Ovary (tissue), 3 donors: ENCODE results near the gene MTMR12.

Source experiments
- POLR2A ChIP-seq: fragments of 450-650 bp; IDR thresholded peaks from one replicate; pipeline ENCODE4 v1.6.1; 2017; ENCODE audit warnings: antibody characterized with exemption, mild to moderate bottlenecking, moderate library complexity
- TF ChIP-seq, protein P1 (sequence below), 3 donors: fragments of 450-650 bp in 2 of 3; fragments of 200-600 bp in 1 of 3; IDR thresholded peaks; one replicate each; pipeline versions ENCODE4 v1.5.1 to v1.8.0; 2016 to 2022; ENCODE audit warnings: antibody characterized with exemption in 3 of 3, mild to moderate bottlenecking in 1 of 3
- donor health status: DM: no; HTN: no; CAD: no.

- TF ChIP-seq, protein P1, sequence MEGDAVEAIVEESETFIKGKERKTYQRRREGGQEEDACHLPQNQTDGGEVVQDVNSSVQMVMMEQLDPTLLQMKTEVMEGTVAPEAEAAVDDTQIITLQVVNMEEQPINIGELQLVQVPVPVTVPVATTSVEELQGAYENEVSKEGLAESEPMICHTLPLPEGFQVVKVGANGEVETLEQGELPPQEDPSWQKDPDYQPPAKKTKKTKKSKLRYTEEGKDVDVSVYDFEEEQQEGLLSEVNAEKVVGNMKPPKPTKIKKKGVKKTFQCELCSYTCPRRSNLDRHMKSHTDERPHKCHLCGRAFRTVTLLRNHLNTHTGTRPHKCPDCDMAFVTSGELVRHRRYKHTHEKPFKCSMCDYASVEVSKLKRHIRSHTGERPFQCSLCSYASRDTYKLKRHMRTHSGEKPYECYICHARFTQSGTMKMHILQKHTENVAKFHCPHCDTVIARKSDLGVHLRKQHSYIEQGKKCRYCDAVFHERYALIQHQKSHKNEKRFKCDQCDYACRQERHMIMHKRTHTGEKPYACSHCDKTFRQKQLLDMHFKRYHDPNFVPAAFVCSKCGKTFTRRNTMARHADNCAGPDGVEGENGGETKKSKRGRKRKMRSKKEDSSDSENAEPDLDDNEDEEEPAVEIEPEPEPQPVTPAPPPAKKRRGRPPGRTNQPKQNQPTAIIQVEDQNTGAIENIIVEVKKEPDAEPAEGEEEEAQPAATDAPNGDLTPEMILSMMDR (IDR thresholded peaks at IDR 0.05): no peak
- no peak for TF ChIP-seq POLR2A
Observed at GRCh38 chr5:32326216-32326772, 13.6 kb upstream of the MTMR12 start.
